Measurements from ENCODE around the gene SCT.

SCT gene

DNA sequence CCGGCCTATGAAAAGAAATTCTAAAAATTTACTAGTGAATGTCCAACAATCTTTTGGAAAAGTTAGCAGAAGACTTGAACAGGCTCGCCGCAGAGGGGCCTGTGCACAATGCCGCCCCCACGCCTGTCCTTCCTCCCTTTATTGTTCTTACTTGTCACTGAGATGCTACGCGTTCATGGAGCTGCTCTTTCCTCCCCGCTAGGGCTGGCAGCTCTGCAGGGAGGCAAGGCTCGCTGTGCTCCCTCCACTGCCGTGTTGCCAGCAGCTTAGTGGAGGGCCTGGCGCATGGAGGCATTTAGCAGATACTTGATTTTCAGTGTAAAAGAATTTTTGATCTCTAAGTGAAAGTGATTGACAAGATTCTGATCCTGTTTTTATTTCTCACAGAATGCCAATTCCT lies 36.0 kb downstream of the SCT start:
- TF ChIP-seq ZFP3 (CRISPR knock-in tag; IDR thresholded peaks at IDR 0.05) (no peak), RARB (CRISPR knock-in tag; IDR thresholded peaks at IDR 0.05) (no peak), PATZ1 (CRISPR knock-in tag; IDR thresholded peaks at IDR 0.05; ENCODE audit: borderline replicate concordance) (no peak), PPARA (CRISPR knock-in tag; IDR thresholded peaks at IDR 0.05; ENCODE audit: borderline replicate concordance) (no peak), POU6F1 (CRISPR knock-in tag; IDR thresholded peaks at IDR 0.05; ENCODE audit: borderline replicate concordance, low read depth) (no peak), ZC3H10 (CRISPR knock-in tag; IDR thresholded peaks at IDR 0.05) (no peak)
- ATAC-seq: no peak

DNA sequence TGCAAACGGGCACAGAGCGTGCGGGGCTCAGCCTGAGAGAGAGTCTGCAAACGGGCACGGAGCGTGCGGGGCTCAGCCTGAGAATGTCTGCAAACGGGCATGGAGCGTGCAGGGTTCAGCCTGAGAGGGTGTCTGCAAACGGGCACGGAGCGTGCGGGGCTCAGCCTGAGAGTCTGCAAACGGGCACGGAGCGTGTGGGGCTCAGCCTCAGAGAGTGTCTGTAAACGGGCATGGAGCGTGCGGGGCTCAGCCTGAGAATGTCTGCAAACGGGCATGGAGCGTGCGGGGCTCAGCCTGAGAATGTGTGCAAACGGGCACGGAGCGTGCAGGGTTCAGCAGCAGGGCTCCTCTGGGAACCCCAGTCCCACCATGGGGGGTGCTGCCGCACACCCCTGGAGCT lies 37.2 kb downstream of the SCT start:
- ATAC-seq: no peak

DNA sequence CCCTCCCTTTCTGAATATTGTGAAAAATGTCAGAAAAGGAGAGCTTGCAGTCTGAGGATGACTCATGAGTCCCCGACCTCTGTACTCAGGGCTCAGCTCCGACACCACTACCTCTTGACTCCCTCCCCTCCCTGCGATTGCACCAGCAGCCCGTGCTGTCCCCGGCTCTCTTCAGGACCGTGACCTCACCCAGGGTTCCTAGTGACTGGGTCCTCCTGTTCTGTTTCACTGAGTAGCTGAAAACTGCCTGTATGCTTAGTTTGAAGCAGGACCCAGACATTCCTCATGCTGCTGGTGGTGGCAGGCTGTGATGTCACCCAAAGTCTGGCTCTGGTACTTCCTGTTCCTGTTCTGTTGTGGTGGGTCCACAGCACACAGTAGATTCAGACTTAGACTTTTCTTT lies 39.0 kb downstream of the SCT start:
- ATAC-seq: peak; percentile 54
- TF ChIP-seq TSHZ2 (CRISPR knock-in tag; IDR thresholded peaks at IDR 0.05): no peak
- no peak for TF ChIP-seq ZC3H10 (CRISPR knock-in tag; IDR thresholded peaks at IDR 0.05)
- TF ChIP-seq TOX (CRISPR knock-in tag; IDR thresholded peaks at IDR 0.05; ENCODE audit: borderline replicate concordance): no peak
- no peak for TF ChIP-seq ZNF8 (CRISPR knock-in tag; IDR thresholded peaks at IDR 0.05)
- no peak for TF ChIP-seq ZFP3 (CRISPR knock-in tag; IDR thresholded peaks at IDR 0.05)
- TF ChIP-seq CSDC2 (CRISPR knock-in tag; IDR thresholded peaks at IDR 0.05): no peak
- TF ChIP-seq, protein P1, sequence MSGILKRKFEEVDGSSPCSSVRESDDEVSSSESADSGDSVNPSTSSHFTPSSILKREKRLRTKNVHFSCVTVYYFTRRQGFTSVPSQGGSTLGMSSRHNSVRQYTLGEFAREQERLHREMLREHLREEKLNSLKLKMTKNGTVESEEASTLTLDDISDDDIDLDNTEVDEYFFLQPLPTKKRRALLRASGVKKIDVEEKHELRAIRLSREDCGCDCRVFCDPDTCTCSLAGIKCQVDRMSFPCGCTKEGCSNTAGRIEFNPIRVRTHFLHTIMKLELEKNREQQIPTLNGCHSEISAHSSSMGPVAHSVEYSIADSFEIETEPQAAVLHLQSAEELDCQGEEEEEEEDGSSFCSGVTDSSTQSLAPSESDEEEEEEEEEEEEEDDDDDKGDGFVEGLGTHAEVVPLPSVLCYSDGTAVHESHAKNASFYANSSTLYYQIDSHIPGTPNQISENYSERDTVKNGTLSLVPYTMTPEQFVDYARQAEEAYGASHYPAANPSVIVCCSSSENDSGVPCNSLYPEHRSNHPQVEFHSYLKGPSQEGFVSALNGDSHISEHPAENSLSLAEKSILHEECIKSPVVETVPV (CRISPR knock-in tag; IDR thresholded peaks at IDR 0.05): no peak
- TF ChIP-seq ISL1 (CRISPR knock-in tag; IDR thresholded peaks at IDR 0.05): no peak
- no peak for TF ChIP-seq PPARA (CRISPR knock-in tag; IDR thresholded peaks at IDR 0.05; ENCODE audit: borderline replicate concordance)
- TF ChIP-seq RARB (CRISPR knock-in tag; IDR thresholded peaks at IDR 0.05): no peak
- no peak for TF ChIP-seq GLIS3 (CRISPR knock-in tag; IDR thresholded peaks at IDR 0.05)
- no peak for TF ChIP-seq CREB5 (CRISPR knock-in tag; IDR thresholded peaks at IDR 0.05; ENCODE audit: low read depth)
- no peak for TF ChIP-seq OSR1 (CRISPR knock-in tag; IDR thresholded peaks at IDR 0.05)

More for the DNA sequence above, 37.2 kb downstream of the SCT start:
- no peak for TF ChIP-seq TSHZ2 (CRISPR knock-in tag; IDR thresholded peaks at IDR 0.05)
- no peak for TF ChIP-seq ESRRG (CRISPR knock-in tag; IDR thresholded peaks at IDR 0.05)
- no peak for TF ChIP-seq ZFP30 (CRISPR knock-in tag; IDR thresholded peaks at IDR 0.05)
- TF ChIP-seq BACH2 (CRISPR knock-in tag; IDR thresholded peaks at IDR 0.05; ENCODE audit: borderline replicate concordance): no peak
- no peak for TF ChIP-seq ZNF70 (CRISPR knock-in tag; IDR thresholded peaks at IDR 0.05)
- TF ChIP-seq ZNF8 (CRISPR knock-in tag; IDR thresholded peaks at IDR 0.05): no peak
- TF ChIP-seq TOX (CRISPR knock-in tag; IDR thresholded peaks at IDR 0.05; ENCODE audit: borderline replicate concordance): no peak
- no peak for TF ChIP-seq ISL1 (CRISPR knock-in tag; IDR thresholded peaks at IDR 0.05)
- no peak for TF ChIP-seq SNAI2 (CRISPR knock-in tag; IDR thresholded peaks at IDR 0.05)
- no peak for TF ChIP-seq CREB5 (CRISPR knock-in tag; IDR thresholded peaks at IDR 0.05; ENCODE audit: low read depth)

All from SK-N-SH treated with all-trans-retinoic acid at 6 μM for 48 hours (cell line).